IMR-90 (cell line): ENCODE results near the gene TTC1. TPM values are rescaled to one million over a fixed set of nuclear protein-coding genes. Genes with fewer than 3 reads are reported as not detected.

ENCODE experiments used
- ATAC-seq: fragments of 200-7000 bp; cut with Tn5 transposase; 2 replicates; pipeline ENCODE4 v1.9.1; 2020; ENCODE audit warnings: low read depth, mild to moderate bottlenecking, moderate library complexity
- BruUV-seq: library from RNA; stranded (reverse); fragments of 400-500 nt; replicated peaks from 2 replicates; lab custom pipeline; 2021; lab: Mats Ljungman, UMichigan
- CTCF ChIA-PET: fragments of 300-600 bp; formaldehyde crosslinking; extraction: SDS; loops from one replicate; lab custom pipeline; 2021; ENCODE audit warnings: antibody characterized with exemption; lab: Yijun Ruan, JAX
- POLR2A ChIA-PET: fragments of 300-600 bp; sonication (Branson Sonifier 250); formaldehyde crosslinking; loops from one replicate; lab custom pipeline; 2022; ENCODE audit warnings: antibody characterized with exemption; ENCODE audit not compliant: unreplicated experiment; lab: Charles Lee
- DNase-seq: peaks from one replicate; pipeline ENCODE4 v3.0.0; 2013
- H2AFZ ChIP-seq: replicated peaks from 2 replicates; pipeline ENCODE3; 2013; ENCODE audit warnings: low read length, mild to moderate bottlenecking; ENCODE audit not compliant: poor library complexity
- H2AK5ac ChIP-seq: 2 replicates; pipeline ENCODE4 v1.6.1; 2013; ENCODE audit warnings: low read depth, low read length, inconsistent platforms
- H2AK9ac ChIP-seq: replicated peaks from 2 replicates; pipeline ENCODE3; 2013; ENCODE audit warnings: mild to moderate bottlenecking, low read depth, low read length, moderate library complexity; ENCODE audit not compliant: poor library complexity
- H2BK120ac ChIP-seq: 2 replicates; pipeline ENCODE4 v1.6.1; 2013; ENCODE audit warnings: low read depth, low read length, inconsistent platforms
- H2BK15ac ChIP-seq: 3 replicates; pipeline ENCODE4 v1.6.1; 2013; ENCODE audit warnings: low read depth, low read length, inconsistent platforms
- H2BK20ac ChIP-seq: 2 replicates; pipeline ENCODE4 v1.6.1; 2013; ENCODE audit warnings: low read depth, mild to moderate bottlenecking, inconsistent platforms, low read length, moderate library complexity
- H2BK5ac ChIP-seq: 2 replicates; pipeline ENCODE4 v1.6.1; 2013; ENCODE audit warnings: mild to moderate bottlenecking, low read depth, low read length, inconsistent platforms; ENCODE audit not compliant: poor library complexity, severe bottlenecking
- H3K14ac ChIP-seq: replicated peaks from 2 replicates; pipeline ENCODE4 v1.6.1; 2013; ENCODE audit warnings: low read depth, low read length, inconsistent platforms
- H3K18ac ChIP-seq: 2 replicates; pipeline ENCODE4 v1.6.1; 2013; ENCODE audit warnings: low read depth, low read length, control low read depth
- H3K23ac ChIP-seq: 2 replicates; pipeline ENCODE4 v1.6.1; 2013; ENCODE audit warnings: low read depth, low read length, inconsistent platforms
- H3K27ac ChIP-seq: 2 replicates; pipeline ENCODE4 v1.5.1; 2013; ENCODE audit warnings: mild to moderate bottlenecking, control low read depth, low read length; ENCODE audit not compliant: insufficient read depth
- H3K27me3 ChIP-seq: 2 replicates; pipeline ENCODE4 v1.6.1; 2013; ENCODE audit warnings: low read length; ENCODE audit not compliant: control insufficient read depth, insufficient read depth
- H3K36me3 ChIP-seq: 2 replicates; pipeline ENCODE4 v1.6.1; 2013; ENCODE audit warnings: low read length, mixed read lengths; ENCODE audit not compliant: control insufficient read depth, insufficient read depth
- H3K4ac ChIP-seq: 2 replicates; pipeline ENCODE4 v1.6.1; 2013; ENCODE audit warnings: low read depth, low read length, inconsistent platforms
- H3K4me1 ChIP-seq: 2 replicates; pipeline ENCODE4 v1.6.1; 2013; ENCODE audit warnings: low read length, mixed read lengths; ENCODE audit not compliant: control insufficient read depth, insufficient read depth
- H3K4me2 ChIP-seq: 2 replicates; pipeline ENCODE4 v1.6.1; 2013; ENCODE audit warnings: low read depth, mild to moderate bottlenecking, control low read depth, low read length, moderate library complexity
- H3K4me3 ChIP-seq: 2 replicates; pipeline ENCODE4 v1.5.1; 2013; ENCODE audit warnings: low read depth, mild to moderate bottlenecking, control low read depth, low read length, moderate library complexity; ENCODE audit not compliant: insufficient read depth
- H3K56ac ChIP-seq: 2 replicates; pipeline ENCODE4 v1.6.1; 2013; ENCODE audit warnings: low read length, inconsistent platforms; ENCODE audit not compliant: insufficient read depth; ENCODE audit errors: extremely low read depth
- H3K79me1 ChIP-seq, 2 experiments: 2 replicates each; pipeline ENCODE4 v1.6.1; 2013; ENCODE audit warnings: low read length in 2 of 2, inconsistent platforms in 1 of 2, low read depth in 1 of 2
- H3K9ac ChIP-seq: 2 replicates; pipeline ENCODE4 v1.6.1; 2013; ENCODE audit warnings: low read depth, low read length, control low read depth
- H3K9me1 ChIP-seq: 2 replicates; pipeline ENCODE4 v1.6.1; 2013; ENCODE audit warnings: low read length, inconsistent platforms; ENCODE audit not compliant: insufficient read depth
- H3K9me3 ChIP-seq: 2 replicates; pipeline ENCODE4 v1.6.1; 2013; ENCODE audit warnings: low read length; ENCODE audit not compliant: control insufficient read depth, insufficient read depth
- H4K20me1 ChIP-seq: 2 replicates; pipeline ENCODE4 v1.6.1; 2013; ENCODE audit warnings: low read length, inconsistent platforms; ENCODE audit not compliant: insufficient read depth
- H4K5ac ChIP-seq: 2 replicates; pipeline ENCODE4 v1.6.1; 2013; ENCODE audit warnings: mild to moderate bottlenecking, low read depth, low read length, control low read depth
- H4K8ac ChIP-seq, 2 experiments: 2 replicates each; pipeline ENCODE4 v1.6.1; 2013; ENCODE audit warnings: low read depth in 2 of 2, low read length in 2 of 2, control low read depth in 1 of 2, inconsistent platforms in 1 of 2
- H4K91ac ChIP-seq: 2 replicates; pipeline ENCODE4 v1.6.1; 2013; ENCODE audit warnings: low read depth, low read length, inconsistent platforms; ENCODE audit not compliant: insufficient read depth
- BHLHE40 ChIP-seq: fragments of 150-350 bp; IDR thresholded peaks from 2 replicates; pipeline ENCODE4 v1.6.1; 2016; ENCODE audit warnings: mild to moderate bottlenecking, low read depth, low read length
- CEBPB ChIP-seq: IDR thresholded peaks from 2 replicates; pipeline ENCODE4 v1.6.1; 2012; ENCODE audit warnings: low read depth, low read length, improper control_type of control experiment
- CHD1 ChIP-seq: IDR thresholded peaks from 2 replicates; pipeline ENCODE4 v1.6.1; 2012; ENCODE audit warnings: low read depth, low read length, improper control_type of control experiment
- CTCF ChIP-seq: conservative IDR thresholded peaks from 2 replicates; pipeline ENCODE4 v1.5.1; 2012; ENCODE audit warnings: mild to moderate bottlenecking, low read depth, low read length, improper control_type of control experiment
- FOS ChIP-seq: fragments of 150-350 bp; IDR thresholded peaks from 2 replicates; pipeline ENCODE4 v1.6.1; 2016; ENCODE audit warnings: low read depth, low read length
- MAFK ChIP-seq: IDR thresholded peaks from 2 replicates; pipeline ENCODE4 v1.6.1; 2012; ENCODE audit warnings: low read depth, low read length, improper control_type of control experiment
- MAZ ChIP-seq: IDR thresholded peaks from 2 replicates; pipeline ENCODE4 v1.6.1; 2012; ENCODE audit warnings: low read depth, mild to moderate bottlenecking, low read length, improper control_type of control experiment, moderate library complexity, borderline replicate concordance
- MXI1 ChIP-seq: IDR thresholded peaks from 2 replicates; pipeline ENCODE4 v1.6.1; 2012; ENCODE audit warnings: low read depth, mild to moderate bottlenecking, low read length, moderate library complexity, borderline replicate concordance
- NFE2L2 ChIP-seq: fragments of 150-350 bp; IDR thresholded peaks from 2 replicates; pipeline ENCODE4 v1.6.1; 2016; ENCODE audit warnings: low read depth, mild to moderate bottlenecking, low read length
- POLR2A ChIP-seq: IDR thresholded peaks from 2 replicates; pipeline ENCODE4 v1.6.1; 2012; ENCODE audit warnings: mild to moderate bottlenecking, low read depth, low read length
- RAD21 ChIP-seq: IDR thresholded peaks from 2 replicates; pipeline ENCODE4 v1.6.1; 2012; ENCODE audit warnings: low read length, improper control_type of control experiment
- RCOR1 ChIP-seq: IDR thresholded peaks from 2 replicates; pipeline ENCODE4 v1.6.1; 2012; ENCODE audit warnings: mild to moderate bottlenecking, low read length, improper control_type of control experiment; ENCODE audit not compliant: insufficient replicate concordance
- RFX5 ChIP-seq: IDR thresholded peaks from 2 replicates; pipeline ENCODE4 v1.8.0; 2012; ENCODE audit warnings: low read depth, mild to moderate bottlenecking, low read length, moderate library complexity
- SMC3 ChIP-seq: fragments of 150-350 bp; IDR thresholded peaks from 2 replicates; pipeline ENCODE4 v1.6.1; 2016; ENCODE audit warnings: low read depth, mild to moderate bottlenecking, antibody characterized with exemption, low read length, moderate library complexity
- dilution Hi-C: fragments of 300-500 bp; cut with HindIII; formaldehyde crosslinking; loops from one replicate; pipeline ENCODE4 v1.14.3; 2018; ENCODE audit warnings: low sequenced_read_pairs; ENCODE audit not compliant: unreplicated experiment
- in situ Hi-C: fragments of 300-500 bp; cut with MboI; formaldehyde crosslinking; loops from 3 replicates; pipeline ENCODE4 v1.14.3; 2019; ENCODE audit warnings: low sequenced_read_pairs, inconsistent platforms, mixed read lengths
- intact Hi-C: fragments of 100-400 bp; cut with micrococcal nuclease; formaldehyde crosslinking; loops from 2 replicates; pipeline ENCODE4 v1.10.0; 2022
- polyA plus RNA-seq, 3 experiments: library from polyadenylated mRNA; depleted of rRNA; stranded (reverse); fragments of >200 nt; gene quantifications; 2 replicates each; pipeline ENCODE4 v1.2.3, GENCODE V29; 2012; ENCODE audit warnings: low replicate concordance in 1 of 3
- total RNA-seq: library from RNA; depleted of rRNA; stranded (reverse); fragments of >200 nt; gene quantifications from 2 replicates; pipeline ENCODE4 v1.2.3, GENCODE V29; 2012
- TF ChIP-seq, protein P1 (sequence below): fragments of 150-350 bp; IDR thresholded peaks from 2 replicates; pipeline ENCODE4 v1.6.1; 2016; ENCODE audit warnings: low read depth, mild to moderate bottlenecking, low read length, moderate library complexity, borderline replicate concordance
- TF ChIP-seq, protein P2 (sequence below): fragments of 150-350 bp; IDR thresholded peaks from 2 replicates; pipeline ENCODE4 v1.6.1; 2017; ENCODE audit warnings: mild to moderate bottlenecking, antibody characterized with exemption, low read length, low read depth

TTC1 gene
- total and polyA plus RNA-seq, 2 of the 4 experiments (the other 2 are of a cell fraction): 23.1 to 41.1 TPM

DNA sequence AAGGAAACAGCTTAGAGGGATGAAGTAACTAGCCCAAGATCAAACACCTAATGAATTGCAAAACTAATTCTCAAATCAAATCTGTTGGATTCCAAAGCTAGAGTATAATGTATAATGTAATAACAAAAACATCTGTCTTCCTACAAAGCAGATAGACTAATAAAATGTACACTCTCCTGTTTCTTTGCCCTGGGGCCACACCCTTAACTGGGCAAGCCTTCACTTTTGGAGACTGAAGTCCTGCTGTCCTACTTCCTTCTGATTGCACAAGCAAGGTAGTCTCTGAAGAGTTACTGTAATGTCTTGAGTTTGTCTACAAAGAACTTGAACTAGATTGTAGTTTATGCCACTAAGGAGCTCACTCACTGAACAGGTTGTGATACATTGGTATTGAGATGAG, 2.5 kb downstream of the TTC1 start:
- CTCF ChIA-PET: interaction anchor here (1.1 kb wide), 1 partner anchor 10 kb away, joined by 3 read pairs; no protein-coding TSS in a partner anchor
- H3K36me3 ChIP-seq: peaks cover 9% of the 10 kb centered on the region; the same call in 1 of the 2 replicates
- no peak overlapping the region for H2BK120ac ChIP-seq
- peaks cover 15 to 32% of the 10 kb centered on the region in 2 experiments for H3K79me1 ChIP-seq
- no peaks in the 10 kb centered on the region for H3K9me1 ChIP-seq
- no peak overlapping the region for H3K56ac ChIP-seq
- no peak overlapping the region for H2AFZ ChIP-seq
- no peaks in the 10 kb centered on the region for H4K20me1 ChIP-seq
- H3K9ac ChIP-seq: no peak overlapping the region
- no peak overlapping the region for H2AK5ac ChIP-seq
- BruUV-seq: no TSS peak
- H2BK5ac ChIP-seq: no peak overlapping the region
- H4K5ac ChIP-seq: no peak overlapping the region
- dilution Hi-C loops: loop anchor here (25.0 kb wide), 1 partner anchor 351 kb away; the partner anchor contains the start of gene C1QTNF2
- no peak overlapping the region for H2BK20ac ChIP-seq
- no peak overlapping the region for H4K8ac ChIP-seq
- no peak overlapping the region for H3K23ac ChIP-seq
- no peak overlapping the region for H3K4me3 ChIP-seq
- in situ Hi-C loops: no loop called here
- DNase-seq: no peak
- H3K4ac ChIP-seq: no peak overlapping the region
- POLR2A ChIA-PET: no interaction called here
- H3K4me1 ChIP-seq: peaks cover 1% of the 10 kb centered on the region
- no peak overlapping the region for H3K14ac ChIP-seq
- no peak overlapping the region for H3K27ac ChIP-seq
- TF ChIP-seq RFX5 (no peak), POLR2A (no peak), CHD1 (no peak), SMC3 (no peak), BHLHE40 (no peak), FOS (no peak), MAZ (no peak), MXI1 (no peak), RAD21 (no peak), MAFK (no peak), RCOR1 (no peak), CEBPB (no peak), NFE2L2 (no peak), CTCF (no peak)
- TF ChIP-seq, protein P1, sequence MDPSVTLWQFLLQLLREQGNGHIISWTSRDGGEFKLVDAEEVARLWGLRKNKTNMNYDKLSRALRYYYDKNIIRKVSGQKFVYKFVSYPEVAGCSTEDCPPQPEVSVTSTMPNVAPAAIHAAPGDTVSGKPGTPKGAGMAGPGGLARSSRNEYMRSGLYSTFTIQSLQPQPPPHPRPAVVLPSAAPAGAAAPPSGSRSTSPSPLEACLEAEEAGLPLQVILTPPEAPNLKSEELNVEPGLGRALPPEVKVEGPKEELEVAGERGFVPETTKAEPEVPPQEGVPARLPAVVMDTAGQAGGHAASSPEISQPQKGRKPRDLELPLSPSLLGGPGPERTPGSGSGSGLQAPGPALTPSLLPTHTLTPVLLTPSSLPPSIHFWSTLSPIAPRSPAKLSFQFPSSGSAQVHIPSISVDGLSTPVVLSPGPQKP: no peak
- TF ChIP-seq, protein P2, sequence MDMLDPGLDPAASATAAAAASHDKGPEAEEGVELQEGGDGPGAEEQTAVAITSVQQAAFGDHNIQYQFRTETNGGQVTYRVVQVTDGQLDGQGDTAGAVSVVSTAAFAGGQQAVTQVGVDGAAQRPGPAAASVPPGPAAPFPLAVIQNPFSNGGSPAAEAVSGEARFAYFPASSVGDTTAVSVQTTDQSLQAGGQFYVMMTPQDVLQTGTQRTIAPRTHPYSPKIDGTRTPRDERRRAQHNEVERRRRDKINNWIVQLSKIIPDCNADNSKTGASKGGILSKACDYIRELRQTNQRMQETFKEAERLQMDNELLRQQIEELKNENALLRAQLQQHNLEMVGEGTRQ: no peak
- no peak overlapping the region for H2AK9ac ChIP-seq
- intact Hi-C loops: no loop called here
- no peak overlapping the region for H4K91ac ChIP-seq
- no peaks in the 10 kb centered on the region for H3K9me3 ChIP-seq
- H3K27me3 ChIP-seq: no peaks in the 10 kb centered on the region
- H2BK15ac ChIP-seq: no peak overlapping the region
- no peak overlapping the region for H3K4me2 ChIP-seq
- no peak for ATAC-seq
- no peak overlapping the region for H3K18ac ChIP-seq
